Inferior parietal cortex (tissue), 1 donor: ENCODE measurements around the gene ARID3C.
A peak's percentile ranks its signal among the peaks of the same experiment; 100 is the strongest.

ENCODE experiments used
- DNase-seq: peaks from one replicate; pipeline ENCODE4 v3.0.0-alpha.2; 2016; ENCODE audit errors: extremely low spot score

ARID3C gene

DNA sequence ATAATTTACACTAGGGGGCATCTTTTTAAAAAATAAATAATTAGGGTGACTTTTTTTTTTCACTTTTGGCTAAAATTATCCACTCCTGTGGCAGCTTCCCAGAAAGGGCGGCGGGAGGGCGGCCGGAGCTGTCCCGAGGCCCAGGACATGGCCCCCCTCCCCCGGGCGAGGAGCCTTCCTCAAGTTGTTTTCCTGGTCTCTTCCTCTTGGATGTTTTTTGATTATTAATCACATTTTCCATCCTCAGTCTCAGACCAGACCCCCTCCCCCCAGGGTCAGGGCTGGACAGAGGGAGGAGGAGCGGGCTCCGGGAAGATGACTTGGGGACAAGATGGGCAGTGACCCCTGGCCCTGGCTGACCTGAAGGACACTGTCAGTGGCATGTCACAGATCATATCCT, 34.7 kb downstream of the ARID3C start:
- DNase-seq, result no peak

DNA sequence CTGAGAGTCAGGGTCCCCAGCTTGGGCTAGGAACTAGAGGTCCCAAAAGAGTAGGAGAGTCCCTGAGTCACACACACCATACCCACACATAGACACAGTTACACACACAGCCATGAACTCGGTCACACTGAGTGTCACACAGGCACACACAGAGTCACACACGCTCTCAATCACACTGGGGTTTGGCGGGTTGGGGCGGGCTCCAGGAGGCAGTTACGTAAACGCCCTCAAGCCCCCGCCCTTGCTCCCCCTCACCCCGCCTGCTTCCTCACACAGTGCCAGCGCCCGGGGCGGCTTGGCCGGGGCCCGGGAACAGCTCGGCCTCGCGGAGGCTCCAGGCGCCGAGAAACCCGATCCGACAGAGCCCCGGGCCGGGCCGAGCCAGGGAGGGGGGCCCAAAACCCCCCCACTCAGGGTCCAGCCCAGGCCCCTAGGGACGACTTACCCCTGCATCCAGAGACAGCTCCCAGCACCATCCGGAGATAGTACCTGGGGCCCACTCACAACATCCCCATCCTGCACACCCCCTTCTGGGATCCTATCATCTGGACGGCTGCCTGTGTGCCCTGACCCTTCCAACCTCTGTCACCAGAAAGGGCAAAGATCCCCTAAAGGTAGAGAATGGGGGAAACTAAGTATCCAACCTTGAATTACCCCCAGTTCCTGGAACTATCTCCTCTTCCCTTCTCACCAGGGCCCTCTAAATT, 35.8 kb downstream of the ARID3C start:
- DNase-seq, result no peak

DNA sequence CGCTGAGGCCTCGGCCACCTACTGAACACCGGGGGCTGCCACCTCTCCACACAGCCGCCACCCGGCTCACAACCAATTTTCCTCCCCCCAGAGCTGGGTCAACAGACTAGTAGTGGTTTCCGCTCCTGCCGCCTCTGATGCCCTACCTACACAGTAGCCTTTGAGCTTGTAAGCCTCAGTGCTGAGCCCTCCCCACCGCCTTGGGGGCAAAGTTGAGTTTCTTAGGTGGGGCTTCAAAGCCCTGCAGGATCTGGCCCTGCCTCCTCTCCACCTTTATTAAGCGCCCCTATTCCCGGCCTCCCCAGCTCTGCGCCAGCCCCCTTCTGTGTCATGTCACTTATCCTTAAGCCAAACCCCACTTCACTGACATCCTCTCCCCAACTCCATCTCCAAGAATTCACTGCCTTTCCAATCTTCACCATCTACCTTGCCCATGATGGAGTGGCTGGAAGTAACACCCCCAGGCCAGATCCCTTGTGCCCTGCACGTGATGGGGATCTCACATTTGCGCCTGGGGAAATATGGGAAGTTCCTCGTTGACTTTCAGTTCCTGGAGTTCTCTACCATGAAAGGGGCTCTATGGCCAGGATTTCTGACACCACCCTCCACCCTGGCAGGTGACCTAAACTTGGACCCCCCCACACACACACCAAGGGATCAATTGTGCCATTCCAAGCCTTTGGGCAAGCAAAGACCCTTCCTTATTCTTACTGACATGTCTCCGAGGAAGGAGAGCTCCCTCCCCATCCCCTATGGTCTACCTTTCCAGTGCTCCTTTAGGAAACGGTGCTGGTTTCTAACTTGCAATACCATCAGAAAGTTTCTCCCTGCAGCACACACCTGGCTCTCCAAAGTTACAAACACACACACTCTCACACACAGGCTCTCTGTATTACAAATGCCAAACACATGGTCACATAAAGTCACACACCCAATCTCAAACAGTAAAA, 36.7 kb downstream of the ARID3C start:
- no peak for DNase-seq

DNA sequence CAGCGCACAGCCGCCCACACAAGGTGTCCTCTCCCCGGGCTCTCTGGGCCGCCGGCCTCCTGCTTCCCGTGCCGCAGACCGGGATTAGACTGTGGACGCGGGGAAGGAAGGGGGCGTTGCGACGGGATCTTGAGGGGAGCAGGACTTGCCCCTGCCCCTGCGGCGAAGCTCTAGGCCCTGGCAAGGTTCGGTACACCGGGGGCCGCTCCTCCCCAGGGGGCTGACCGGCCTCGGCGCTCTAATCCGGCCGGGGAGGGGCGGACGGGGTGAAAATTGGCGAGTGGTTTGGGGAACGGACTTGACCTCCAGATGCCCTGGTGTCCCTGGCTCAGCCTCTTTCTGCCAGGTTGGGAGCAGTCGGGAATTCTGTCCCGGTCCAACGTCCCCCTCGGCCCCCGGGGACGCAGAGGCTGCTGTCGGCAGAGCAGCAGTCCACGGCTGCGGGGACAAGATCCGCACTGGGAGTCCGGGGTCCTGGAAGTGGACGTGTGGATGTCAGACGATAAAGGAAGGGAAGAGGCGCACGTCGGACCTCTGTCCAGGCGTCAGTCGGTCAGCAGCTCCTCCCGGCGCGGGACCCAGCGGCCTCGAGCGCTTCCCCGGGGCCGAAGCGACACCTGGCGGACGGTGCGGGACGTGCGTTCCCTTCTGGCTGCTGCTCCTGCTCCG, 37.5 kb downstream of the ARID3C start:
- peak; percentile 85 for DNase-seq

DNA sequence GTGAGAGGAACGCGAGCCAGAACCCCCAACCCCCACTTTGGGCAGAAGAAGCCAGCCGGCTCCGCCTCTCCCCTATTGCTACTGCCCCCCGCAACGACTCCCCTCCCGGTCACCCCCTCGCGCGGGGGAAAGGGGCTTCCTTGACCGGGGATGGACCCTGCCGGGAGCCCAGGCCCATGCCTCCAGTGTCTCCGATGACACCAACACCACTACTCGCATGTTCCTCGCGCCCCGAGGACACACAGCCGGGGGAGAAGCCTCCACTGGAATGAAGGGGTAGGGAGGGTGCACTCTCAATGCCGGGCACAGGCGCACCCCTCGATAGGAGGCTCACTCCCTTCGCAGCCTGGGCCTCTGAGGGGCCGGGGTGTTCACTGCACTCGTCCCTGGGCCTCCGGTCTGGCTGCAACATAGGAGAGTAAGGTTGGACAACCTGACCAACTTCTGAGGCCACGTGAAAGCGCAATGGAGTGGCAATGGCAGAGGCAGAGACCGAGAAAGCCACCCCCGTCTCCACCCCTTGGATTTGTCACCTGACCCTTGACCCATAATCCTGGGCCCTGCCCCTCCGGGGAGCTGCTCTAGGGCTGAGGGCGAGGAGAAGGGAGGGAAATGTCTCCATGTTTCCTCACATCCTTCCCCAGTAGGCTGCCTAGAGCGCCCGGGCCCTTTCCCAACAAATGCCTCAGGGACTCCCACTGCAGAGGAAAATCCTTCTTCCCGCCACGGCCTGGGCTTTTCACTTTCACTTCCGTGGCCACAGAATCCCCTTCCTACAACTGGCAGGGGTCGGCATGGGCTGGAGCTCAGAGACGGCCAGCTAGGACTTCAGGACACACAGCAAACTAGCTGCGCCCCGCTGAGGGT, 38.3 kb downstream of the ARID3C start:
- no peak for DNase-seq

DNA sequence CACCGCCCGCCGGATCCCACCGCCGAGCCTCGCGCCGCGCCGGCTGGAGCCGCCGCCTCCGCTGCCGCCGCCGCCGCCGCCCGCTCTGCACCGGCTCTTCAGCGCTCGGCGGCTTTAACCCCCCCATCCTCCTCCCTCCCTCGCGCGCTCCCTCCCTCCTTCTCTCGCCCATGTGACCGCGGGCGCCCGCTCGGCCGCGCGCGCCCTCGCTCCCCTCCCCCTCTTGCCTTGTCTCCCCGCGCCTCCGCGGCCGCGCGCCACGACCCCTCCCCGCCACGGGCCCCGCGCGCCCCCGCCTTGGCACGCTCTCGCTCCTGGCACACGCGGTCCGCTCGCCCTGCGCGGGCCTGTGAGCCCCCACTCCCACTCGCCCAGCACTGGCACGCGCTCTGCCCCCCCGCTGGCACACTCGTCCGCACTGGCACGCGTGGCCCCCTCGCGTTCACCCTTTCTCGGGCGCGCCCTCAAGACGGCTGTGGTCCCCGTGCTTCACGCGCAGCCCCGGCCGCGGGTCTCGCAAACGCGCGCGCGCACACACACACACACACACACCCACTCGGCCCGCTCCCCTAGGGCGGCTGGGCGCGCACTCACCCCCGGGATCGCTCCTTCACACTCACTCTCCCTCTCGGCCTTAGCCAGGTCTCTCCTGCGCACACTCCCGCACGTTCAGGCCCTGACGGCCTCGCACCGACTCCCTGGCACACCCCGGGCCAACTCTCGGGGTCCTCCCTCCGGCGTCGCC, 39.1 kb downstream of the ARID3C start, which contains the start of gene CNTFR:
TSS of gene CNTFR (minus strand) at position 89 of the 745 bp plus-strand sequence. CDS start 20,743 bp downstream, outside the sequence.
- DNase-seq, result no peak

DNA sequence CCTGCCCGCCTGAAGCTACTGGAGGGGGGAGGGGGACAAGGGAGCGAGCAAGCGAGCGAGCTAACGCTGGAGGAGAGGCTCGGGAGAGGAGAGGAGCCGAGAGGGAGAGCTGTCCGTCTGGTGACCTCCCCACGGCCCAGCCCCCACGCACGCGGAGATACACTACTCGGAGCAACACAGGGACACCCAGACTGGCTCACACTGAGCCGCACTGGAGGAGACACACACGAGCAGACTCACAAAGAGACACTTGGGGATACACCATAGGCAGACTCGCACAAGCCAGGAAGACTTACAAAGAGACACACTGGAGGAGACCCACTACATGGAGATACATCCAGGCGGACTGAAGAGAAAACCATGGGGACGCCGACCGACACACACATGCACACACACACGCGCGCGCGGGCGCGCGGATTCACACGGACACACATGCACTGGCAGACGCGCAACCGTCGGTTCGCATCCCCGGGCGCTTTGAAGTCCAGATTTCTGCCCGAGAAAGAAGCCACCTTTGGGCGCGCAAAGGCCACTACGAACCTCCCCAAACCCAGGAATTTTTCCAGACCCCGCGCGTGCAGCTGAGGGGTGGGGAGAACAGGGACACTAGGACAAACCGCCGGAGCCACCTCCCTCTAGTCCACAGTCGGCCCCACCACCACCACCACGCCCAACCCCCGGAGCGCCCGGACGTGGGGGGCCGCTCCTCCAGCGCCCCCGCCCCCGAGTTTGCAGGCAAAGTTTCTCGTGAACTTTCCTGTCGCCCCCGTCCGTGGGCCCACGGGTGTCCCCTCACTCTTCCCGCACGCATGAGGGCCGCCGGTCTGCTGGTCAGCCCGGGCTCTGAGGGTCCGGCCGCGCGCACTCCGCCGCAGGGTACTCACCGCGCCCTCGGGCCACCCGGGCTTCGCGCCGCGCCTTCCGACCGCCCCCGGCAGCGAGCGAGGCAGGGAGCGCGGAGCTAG, 39.9 kb downstream of the ARID3C start:
- DNase-seq, result no peak

- no peak for DNase-seq
These were observed 41.6 kb downstream of the ARID3C start for GRCh38 chr9:34587271-34587670.

DNA sequence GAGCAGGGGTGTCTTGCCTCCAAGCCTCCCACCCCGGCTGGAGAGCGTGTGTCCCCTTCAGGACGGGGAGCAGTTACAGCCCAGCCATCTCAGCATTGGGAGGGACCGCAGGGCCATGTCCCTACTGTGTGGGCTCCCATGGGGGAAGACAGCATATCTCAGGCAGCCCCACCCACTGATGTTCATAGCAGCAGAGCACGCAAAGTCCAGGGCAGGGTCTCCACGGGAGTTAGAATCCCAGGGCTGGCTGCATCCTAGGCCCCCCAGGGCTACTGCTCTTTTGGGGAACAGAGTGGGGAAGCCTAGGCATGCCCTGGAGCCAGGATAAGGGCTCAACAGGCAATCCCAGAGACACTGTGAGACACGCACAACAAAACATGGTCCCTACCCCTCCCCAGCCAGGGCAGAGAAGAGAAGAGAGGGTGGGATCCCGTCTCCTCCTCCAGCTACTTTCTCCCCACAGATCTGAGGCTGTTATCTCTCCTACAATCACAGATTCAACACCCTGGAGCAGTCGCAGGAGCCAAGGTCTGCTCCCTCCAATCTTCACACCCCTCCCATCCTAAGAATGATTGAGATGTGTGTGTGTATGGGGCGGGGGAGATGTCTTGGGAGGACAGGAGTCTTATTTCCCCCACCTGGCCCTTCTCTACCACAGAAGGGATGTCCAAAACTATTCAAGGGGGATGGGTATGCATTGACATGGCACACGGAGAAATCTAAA, 42.8 kb downstream of the ARID3C start:
- DNase-seq, result no peak

GRCh38 chr9:34584970-34585369, 43.9 kb downstream of the ARID3C start:
- no peak for DNase-seq

DNA sequence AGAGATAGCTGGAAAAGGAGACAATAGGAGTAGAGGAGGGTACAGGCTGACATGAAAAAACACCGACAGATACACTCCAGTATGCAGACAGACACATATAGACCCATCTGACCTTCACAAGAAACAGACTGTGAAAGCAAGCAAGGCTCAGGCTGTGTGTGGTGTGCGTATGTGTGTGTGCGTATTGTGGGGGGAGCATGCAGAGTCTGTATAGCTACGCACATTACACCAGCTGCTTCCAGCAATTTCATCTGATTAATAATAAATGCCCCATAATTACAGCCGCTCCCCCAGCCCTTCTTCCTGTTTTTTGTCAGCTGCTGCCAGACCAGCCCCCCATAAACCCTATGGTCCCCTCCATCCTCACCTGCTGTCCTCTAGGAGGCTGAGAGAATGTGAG, 46.1 kb downstream of the ARID3C start:
- no peak for DNase-seq

DNA sequence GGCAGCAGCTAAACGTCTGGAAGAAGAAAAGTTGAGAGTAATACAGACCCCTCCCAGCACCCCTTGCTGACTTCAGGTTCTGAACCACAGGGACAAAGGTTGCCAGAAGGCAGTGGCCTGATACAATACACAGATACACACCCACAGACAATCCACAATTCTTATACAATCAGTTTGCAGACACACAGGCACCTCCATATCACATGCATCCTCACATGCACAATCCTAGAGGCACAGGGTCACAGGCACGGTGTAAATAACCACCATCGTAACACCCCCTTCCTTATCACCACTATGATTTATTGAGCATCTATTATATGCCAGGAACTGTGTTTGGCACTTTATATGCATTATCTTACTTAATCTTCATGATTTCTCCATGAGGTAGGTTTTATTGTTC, 47.5 kb downstream of the ARID3C start:
- DNase-seq, result no peak

GRCh38 chr9:34580358-34580757, 48.5 kb downstream of the ARID3C start:
- no peak for DNase-seq

- no peak for DNase-seq
These were observed 49.1 kb downstream of the ARID3C start for GRCh38 chr9:34579808-34580163.

- no peak for DNase-seq
These were observed 49.6 kb downstream of the ARID3C start for GRCh38 chr9:34579104-34579807.

GRCh38 chr9:34578241-34579103, 50.4 kb downstream of the ARID3C start:
- no peak for DNase-seq
